Stimulated activated CD8-positive, alpha-beta memory T cell treated with anti-CD3 and anti-CD28 coated beads, Interleukin-7, amount 100 ng/mL, for 4 hours (primary cell): Measurements from ENCODE around the gene ZNF785.
"Not testable (repeated sequence)": the region's sequence is repeated elsewhere in the genome, so short reads cannot be mapped to it uniquely, and the experiment has no call there.

ENCODE experiments used
- DNase-seq, 2 donors: peaks; one replicate each; pipeline ENCODE4 v3.0.0-alpha.2; 2020; ENCODE audit warnings: low read depth in 2 of 2

Gene ZNF785

GRCh38 chr16:30602616-30603277 lies 17.2 kb upstream of the ZNF785 start:
- no peak for DNase-seq

- DNase-seq, result no peak
Observed at GRCh38 chr16:30601966-30602365, 16.5 kb upstream of the ZNF785 start.

- DNase-seq, result no peak
Observed at GRCh38 chr16:30600929-30601328, 15.4 kb upstream of the ZNF785 start.

GRCh38 chr16:30600215-30600614 lies 14.7 kb upstream of the ZNF785 start:
- no peak for DNase-seq

GRCh38 chr16:30592871-30593270 lies 7.4 kb upstream of the ZNF785 start:
- no peak for DNase-seq

- not testable (repeated sequence) for DNase-seq
Observed at GRCh38 chr16:30590869-30591268, 5.4 kb upstream of the ZNF785 start.

GRCh38 chr16:30589582-30589981 lies 4.1 kb upstream of the ZNF785 start:
- DNase-seq, result not testable (repeated sequence)

- DNase-seq, result no peak
Observed at GRCh38 chr16:30588651-30589050, 3.2 kb upstream of the ZNF785 start.

- no peak for DNase-seq
Observed at GRCh38 chr16:30585022-30585399, 486 bp downstream of the ZNF785 start.

- DNase-seq, result no peak
Observed at GRCh38 chr16:30582611-30583340, 2.7 kb downstream of the ZNF785 start.

- DNase-seq, result no peak
Observed at GRCh38 chr16:30581457-30581856, 4.0 kb downstream of the ZNF785 start.

GRCh38 chr16:30574678-30575077 lies 10.8 kb downstream of the ZNF785 start:
- no peak for DNase-seq

GRCh38 chr16:30571445-30572322 lies 13.8 kb downstream of the ZNF785 start, which contains the start of gene ZNF688:
Gene ZNF688, minus strand, starts transcription at chr16:30571714. Its CDS starts 85 bp downstream, at chr16:30571629.
- DNase-seq, result peak; percentile 91 to 97

- DNase-seq, result no peak
Observed at GRCh38 chr16:30570636-30571444, 14.7 kb downstream of the ZNF785 start.

GRCh38 chr16:30569746-30570635 lies 15.5 kb downstream of the ZNF785 start:
- no peak for DNase-seq

- DNase-seq, result no peak
Observed at GRCh38 chr16:30569281-30569680, 16.2 kb downstream of the ZNF785 start.

GRCh38 chr16:30567991-30568638 lies 17.4 kb downstream of the ZNF785 start:
- no peak for DNase-seq

- peak; percentile 51 to 59 for DNase-seq
Observed at GRCh38 chr16:30567160-30567990, 18.1 kb downstream of the ZNF785 start.

- no peak for DNase-seq
Observed at GRCh38 chr16:30566531-30566930, 19.0 kb downstream of the ZNF785 start.
